DOHH2 (cell line): ENCODE results near the gene RPTOR.

Source experiments
- H3F3A ChIP-seq: fragments of 200-600 bp; sonication (generic), shearing (Covaris generic); 2 replicates; pipeline ENCODE4 v1.6.0; 2016; ENCODE audit warnings: antibody characterized with exemption, mild to moderate bottlenecking; ENCODE audit not compliant: control insufficient read depth, insufficient read depth
- H3K27ac ChIP-seq: fragments of 200-600 bp; sonication (generic); 2 replicates; pipeline ENCODE4 v1.5.1; 2014; ENCODE audit warnings: low read depth, mild to moderate bottlenecking, low read length, moderate library complexity
- H3K27me3 ChIP-seq: fragments of 200-600 bp; sonication (generic); 2 replicates; pipeline ENCODE4 v1.6.1; 2014; ENCODE audit warnings: mild to moderate bottlenecking, low read length, mixed read lengths; ENCODE audit not compliant: control insufficient read depth
- H3K36me3 ChIP-seq: fragments of 200-600 bp; sonication (generic); 2 replicates; pipeline ENCODE4 v1.6.1; 2014; ENCODE audit warnings: mild to moderate bottlenecking, low read length, moderate library complexity, mixed read lengths; ENCODE audit not compliant: control insufficient read depth
- H3K4me1 ChIP-seq: fragments of 200-600 bp; sonication (generic); 2 replicates; pipeline ENCODE4 v1.6.1; 2014; ENCODE audit warnings: mild to moderate bottlenecking, low read length, mixed read lengths; ENCODE audit not compliant: control insufficient read depth
- H3K4me2 ChIP-seq: fragments of 200-600 bp; sonication (generic); 2 replicates; pipeline ENCODE4 v1.6.0; 2014; ENCODE audit warnings: mild to moderate bottlenecking, low read length, moderate library complexity
- H3K4me3 ChIP-seq: fragments of 200-600 bp; sonication (generic); 2 replicates; pipeline ENCODE4 v1.5.1; 2014; ENCODE audit warnings: mild to moderate bottlenecking, low read length, mixed read lengths
- H3K79me2 ChIP-seq: fragments of 200-600 bp; sonication (generic); 2 replicates; pipeline ENCODE4 v1.6.1; 2014; ENCODE audit warnings: mild to moderate bottlenecking, low read length, mixed read lengths; ENCODE audit not compliant: control insufficient read depth
- H3K9me2 ChIP-seq: fragments of 200-600 bp; sonication (generic); replicated peaks from 2 replicates; pipeline ENCODE4 v1.6.1; 2014; ENCODE audit warnings: mild to moderate bottlenecking, low read length, mixed read lengths; ENCODE audit not compliant: control insufficient read depth
- H3K9me3 ChIP-seq: fragments of 200-600 bp; sonication (generic); 2 replicates; pipeline ENCODE4 v1.6.1; 2014; ENCODE audit warnings: antibody characterized with exemption, low read length, mixed read lengths; ENCODE audit not compliant: control insufficient read depth, insufficient read depth
- H4K20me1 ChIP-seq: fragments of 200-600 bp; sonication (generic); 2 replicates; pipeline ENCODE4 v1.6.0; 2014; ENCODE audit warnings: low read depth, mild to moderate bottlenecking, antibody characterized with exemption, low read length, moderate library complexity; ENCODE audit not compliant: control insufficient read depth, insufficient read depth
- EZH2phosphoT487 ChIP-seq: fragments of 200-600 bp; sonication (generic); IDR thresholded peaks from 2 replicates; pipeline ENCODE4 v1.6.1; 2017; ENCODE audit warnings: borderline replicate concordance, mild to moderate bottlenecking, antibody characterized with exemption, low read length, moderate library complexity, mixed read lengths
- TF ChIP-seq, protein P1 (sequence below): fragments of 200-600 bp; sonication (generic); IDR thresholded peaks from one replicate; pipeline ENCODE4 v1.5.1; 2014; ENCODE audit warnings: antibody characterized with exemption, mild to moderate bottlenecking, low read depth, low read length; ENCODE audit not compliant: poor library complexity, severe bottlenecking

The RPTOR gene

DNA sequence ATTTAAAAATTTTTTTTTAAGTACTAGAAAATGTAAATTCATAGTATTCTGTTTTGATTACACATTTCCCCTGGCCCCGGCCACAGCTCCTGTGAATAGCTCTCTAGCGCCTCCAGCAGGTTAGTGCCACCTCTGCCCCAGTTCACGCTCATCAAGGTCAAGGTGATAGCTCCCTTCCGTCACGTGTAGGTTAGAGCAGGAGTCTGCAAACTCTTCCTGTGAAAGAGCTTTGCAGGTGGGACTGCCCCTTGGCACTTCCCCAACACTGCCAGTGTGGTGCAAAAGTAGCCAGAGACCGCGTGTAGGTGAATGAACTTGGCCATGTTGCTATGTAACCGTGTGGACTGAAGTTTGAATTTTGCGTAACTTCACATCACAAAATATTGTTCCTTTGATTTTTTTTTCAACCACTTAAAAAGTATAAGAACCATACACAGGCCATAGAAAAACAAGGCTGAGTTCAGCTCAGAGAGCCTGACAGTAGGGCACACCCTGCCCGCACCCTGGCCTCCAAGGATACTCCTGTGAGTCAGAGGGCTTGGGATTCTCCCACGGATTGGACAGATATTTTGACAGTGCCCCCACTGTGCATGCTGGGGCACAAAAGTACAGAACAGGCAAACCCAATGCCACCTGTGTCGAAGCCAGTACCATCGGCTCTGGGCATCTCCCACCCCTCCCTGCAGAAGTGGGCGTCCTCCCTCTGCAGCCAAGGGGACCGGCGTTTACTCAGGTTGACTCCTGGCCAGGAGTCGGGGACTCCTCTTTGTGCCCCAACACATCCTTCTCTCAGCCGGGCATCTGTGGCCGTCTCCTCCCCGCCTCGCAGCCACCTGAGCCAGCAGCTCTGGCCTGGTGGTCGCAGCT is 355.0 kb downstream of the RPTOR start:
- no peaks in the 10 kb centered on the region for H3K27me3 ChIP-seq
- no peaks in the 10 kb centered on the region for H3K9me2 ChIP-seq
- no peak overlapping the region for H3K27ac ChIP-seq
- H3K4me2 ChIP-seq, result no peak overlapping the region
- no peaks in the 10 kb centered on the region for H3K9me3 ChIP-seq
- H3K4me1 ChIP-seq, result peaks cover 26% of the 10 kb centered on the region
- peaks cover 3% of the 10 kb centered on the region; the same call in 1 of the 2 replicates for H3F3A ChIP-seq
- H3K79me2 ChIP-seq, result no peaks in the 10 kb centered on the region
- no peak for TF ChIP-seq EZH2phosphoT487
- TF ChIP-seq, protein P1, sequence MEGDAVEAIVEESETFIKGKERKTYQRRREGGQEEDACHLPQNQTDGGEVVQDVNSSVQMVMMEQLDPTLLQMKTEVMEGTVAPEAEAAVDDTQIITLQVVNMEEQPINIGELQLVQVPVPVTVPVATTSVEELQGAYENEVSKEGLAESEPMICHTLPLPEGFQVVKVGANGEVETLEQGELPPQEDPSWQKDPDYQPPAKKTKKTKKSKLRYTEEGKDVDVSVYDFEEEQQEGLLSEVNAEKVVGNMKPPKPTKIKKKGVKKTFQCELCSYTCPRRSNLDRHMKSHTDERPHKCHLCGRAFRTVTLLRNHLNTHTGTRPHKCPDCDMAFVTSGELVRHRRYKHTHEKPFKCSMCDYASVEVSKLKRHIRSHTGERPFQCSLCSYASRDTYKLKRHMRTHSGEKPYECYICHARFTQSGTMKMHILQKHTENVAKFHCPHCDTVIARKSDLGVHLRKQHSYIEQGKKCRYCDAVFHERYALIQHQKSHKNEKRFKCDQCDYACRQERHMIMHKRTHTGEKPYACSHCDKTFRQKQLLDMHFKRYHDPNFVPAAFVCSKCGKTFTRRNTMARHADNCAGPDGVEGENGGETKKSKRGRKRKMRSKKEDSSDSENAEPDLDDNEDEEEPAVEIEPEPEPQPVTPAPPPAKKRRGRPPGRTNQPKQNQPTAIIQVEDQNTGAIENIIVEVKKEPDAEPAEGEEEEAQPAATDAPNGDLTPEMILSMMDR, result peak; percentile 84
- no peaks in the 10 kb centered on the region for H4K20me1 ChIP-seq
- H3K36me3 ChIP-seq, result peaks cover 17% of the 10 kb centered on the region
- no peak overlapping the region for H3K4me3 ChIP-seq

DNA sequence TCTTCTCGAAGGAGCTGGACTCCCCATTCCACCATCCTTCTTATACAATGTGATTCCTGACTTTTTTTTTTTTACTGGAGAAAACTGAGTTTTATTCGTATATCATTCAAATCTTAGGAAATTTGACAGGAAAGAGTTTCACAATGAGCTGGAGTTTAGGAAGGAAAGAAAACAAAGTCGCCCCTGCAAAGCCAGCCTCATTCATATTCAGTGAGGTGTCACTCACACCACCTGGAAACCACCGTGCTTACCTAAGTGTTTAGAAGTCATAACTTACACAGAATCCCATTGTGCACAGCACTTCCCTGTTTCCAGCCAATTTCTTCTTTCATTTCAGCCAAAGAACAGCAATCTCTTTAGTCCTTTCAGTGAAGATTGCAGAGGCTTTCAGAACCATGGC is 356.7 kb downstream of the RPTOR start:
- TF ChIP-seq, protein P1, result no peak
- TF ChIP-seq EZH2phosphoT487, result no peak
- Histone ChIP-seq H3K9me2 (no peaks in the 10 kb centered on the region), H3K79me2 (no peaks in the 10 kb centered on the region), H3K27me3 (no peaks in the 10 kb centered on the region), H3K4me3 (no peak overlapping the region), H3K36me3 (peaks cover 14% of the 10 kb centered on the region), H3K4me1 (peaks cover 26% of the 10 kb centered on the region), H3K27ac (no peak overlapping the region), H3K9me3 (no peaks in the 10 kb centered on the region), H3K4me2 (no peak overlapping the region), H3F3A (peaks cover 3% of the 10 kb centered on the region; the same call in 1 of the 2 replicates), H4K20me1 (no peaks in the 10 kb centered on the region)

DNA sequence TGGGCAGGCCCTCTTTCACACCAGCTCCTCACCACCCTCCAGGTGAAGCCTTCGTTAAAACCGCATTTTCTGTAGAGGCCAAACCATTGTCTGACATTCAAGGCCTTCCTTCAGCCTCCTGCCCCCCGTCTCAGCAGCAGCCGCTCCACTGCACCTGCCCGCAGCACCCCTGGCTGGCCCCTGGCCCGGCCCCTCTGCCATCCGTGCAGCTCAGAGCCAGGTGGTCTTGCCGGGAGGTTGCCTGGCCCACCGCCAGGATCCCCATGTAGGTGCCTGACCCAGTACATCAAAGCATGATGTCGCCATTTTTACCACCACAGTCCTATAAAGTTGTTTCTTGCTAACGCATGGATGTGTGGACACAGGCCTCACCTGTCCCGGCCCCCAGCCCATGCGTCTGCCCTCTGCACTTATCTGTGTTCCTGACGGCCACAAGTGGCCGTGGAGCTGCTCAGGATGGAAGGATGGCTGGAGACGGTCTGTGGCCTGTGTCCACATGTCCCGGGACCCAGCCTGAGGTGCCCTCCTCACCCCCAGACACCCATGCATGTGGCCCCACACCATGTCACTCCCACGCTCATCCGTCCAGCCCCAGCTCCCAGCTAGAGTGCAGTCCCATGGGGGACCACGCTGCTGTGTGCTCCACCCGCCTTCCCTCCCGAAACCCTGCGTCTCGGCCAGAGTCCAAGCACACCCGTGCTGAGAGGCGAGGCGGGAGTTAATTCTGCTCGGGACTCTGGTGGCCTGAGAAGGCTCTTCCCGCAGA is 357.7 kb downstream of the RPTOR start:
- H3K36me3 ChIP-seq, result peaks cover 14% of the 10 kb centered on the region
- no peaks in the 10 kb centered on the region for H3K27me3 ChIP-seq
- no peak for TF ChIP-seq EZH2phosphoT487
- TF ChIP-seq, protein P1, result no peak
- H3K79me2 ChIP-seq, result no peaks in the 10 kb centered on the region
- H3F3A ChIP-seq, result peaks cover 3% of the 10 kb centered on the region; the same call in 1 of the 2 replicates
- no peak overlapping the region for H3K27ac ChIP-seq
- no peaks in the 10 kb centered on the region for H4K20me1 ChIP-seq
- H3K9me2 ChIP-seq, result no peaks in the 10 kb centered on the region
- H3K9me3 ChIP-seq, result no peaks in the 10 kb centered on the region
- peaks cover 26% of the 10 kb centered on the region for H3K4me1 ChIP-seq
- H3K4me3 ChIP-seq, result no peak overlapping the region
- H3K4me2 ChIP-seq, result no peak overlapping the region
